ENCODE measurements around the gene MRPL27.
"Not testable (repeated sequence)": the region's sequence is repeated elsewhere in the genome, so short reads cannot be mapped to it uniquely, and the experiment has no call there.

Gene MRPL27

GRCh38 chr17:50372758-50373556 is at the start of gene MRPL27, which contains the start of gene EME1:
Gene MRPL27, minus strand, starts transcription at chr17:50373184. Its CDS starts 14 bp downstream, at chr17:50373170.
Gene EME1, plus strand, starts transcription at chr17:50373229. Its CDS starts 1,980 bp downstream, at chr17:50375209.
- no peak for TF ChIP-seq Cebpa-rat (IDR thresholded peaks at IDR 0.05)
- Histone ChIP-seq H3K36me3 (peaks cover 32 to 69% (median 49%) of the 10 kb centered on the region in 11 experiments), H3K4me3 (peak within 1 kb of the TSS; percentile 61 to 81 (median 74)), H3K27ac (peak within 1 kb of the TSS; percentile 91 to 98 (median 95)), H3K9me3 (replicated peaks in 1 of 11) (no peaks in the 10 kb centered on the region), H3K27me3 (no peaks in the 10 kb centered on the region), H3K4me1 (peaks cover 19 to 26% (median 22%) of the 10 kb centered on the region in 10 experiments), H3K9ac (peak within 1 kb of the TSS; percentile 88 to 97 (median 93)), H3K4me2 (peak within 1 kb of the TSS; percentile 82 to 97 (median 91)), H4K20me1 (peaks cover 0 to 30% (median 0%) of the 10 kb centered on the region in 11 experiments; a peak in 5 of 22 replicates)

GRCh38 chr17:50422738-50423137 is 49.8 kb upstream of the MRPL27 start:
- H3K36me3 ChIP-seq: no peaks in the 10 kb centered on the region; a peak in 1 of 22 replicates
- no peak overlapping the region for H3K9ac ChIP-seq
- no peak overlapping the region for H3K4me3 ChIP-seq
- peaks cover 55 to 68% (median 60%) of the 10 kb centered on the region in 10 experiments for H3K4me1 ChIP-seq
- peak overlapping the region in 2 of 11 experiments; percentile 99; a peak in 1 of 22 replicates for H3K4me2 ChIP-seq
- TF ChIP-seq Cebpa-rat (IDR thresholded peaks at IDR 0.05): no peak
- H3K27me3 ChIP-seq: no peaks in the 10 kb centered on the region
- H4K20me1 ChIP-seq: no peaks in the 10 kb centered on the region; a peak in 1 of 22 replicates
- H3K27ac ChIP-seq: no peak overlapping the region; a peak in 1 of 22 replicates
- peaks cover 0 to 22% (median 17%) of the 10 kb centered on the region in 11 experiments; a peak in 19 of 22 replicates for H3K9me3 ChIP-seq (replicated peaks in 1 of 11)

- Histone ChIP-seq H3K4me2 (peak overlapping the region; percentile 74 to 94 (median 84)), H4K20me1 (no peaks in the 10 kb centered on the region), H3K9ac (peak overlapping the region; percentile 55 to 79 (median 75); a peak in 21 of 22 replicates), H3K36me3 (no peaks in the 10 kb centered on the region; a peak in 1 of 22 replicates), H3K4me1 (peaks cover 43 to 56% (median 47%) of the 10 kb centered on the region in 10 experiments), H3K4me3 (peak overlapping the region; percentile 37 to 62 (median 52)), H3K27me3 (no peaks in the 10 kb centered on the region), H3K9me3 (replicated peaks in 1 of 11) (peaks cover 0 to 22% (median 17%) of the 10 kb centered on the region in 11 experiments; a peak in 19 of 22 replicates), H3K27ac (peak overlapping the region; percentile 61 to 89 (median 82))
- no peak for TF ChIP-seq Cebpa-rat (IDR thresholded peaks at IDR 0.05)
These were observed 48.5 kb upstream of the MRPL27 start for GRCh38 chr17:50421308-50422051.

GRCh38 chr17:50420419-50421112 is 47.6 kb upstream of the MRPL27 start:
- peaks cover 0 to 22% (median 17%) of the 10 kb centered on the region in 11 experiments; a peak in 19 of 22 replicates for H3K9me3 ChIP-seq (replicated peaks in 1 of 11)
- H3K27ac ChIP-seq: peak overlapping the region; percentile 61 to 89 (median 82); a peak in 20 of 22 replicates
- peak overlapping the region; percentile 37 to 62 (median 52); a peak in 15 of 20 replicates for H3K4me3 ChIP-seq
- H3K27me3 ChIP-seq: no peaks in the 10 kb centered on the region
- H4K20me1 ChIP-seq: no peaks in the 10 kb centered on the region
- H3K4me2 ChIP-seq: peak overlapping the region; percentile 74 to 94 (median 84)
- H3K9ac ChIP-seq: peak overlapping the region in 10 of 11 experiments; percentile 55 to 79 (median 75); a peak in 19 of 22 replicates
- TF ChIP-seq Cebpa-rat (IDR thresholded peaks at IDR 0.05): peak in 4 of 11 experiments; percentile 11 to 63 (median 49); a peak in 3 of 22 replicates
- no peaks in the 10 kb centered on the region; a peak in 1 of 22 replicates for H3K36me3 ChIP-seq
- peaks cover 40 to 53% (median 44%) of the 10 kb centered on the region in 10 experiments for H3K4me1 ChIP-seq

- not testable (repeated sequence) for H3K9ac ChIP-seq, H3K27me3 ChIP-seq, H3K27ac ChIP-seq, H3K4me3 ChIP-seq, H3K36me3 ChIP-seq, H4K20me1 ChIP-seq, H3K4me2 ChIP-seq
- peaks cover 30 to 44% (median 35%) of the 10 kb centered on the region in 10 experiments for H3K4me1 ChIP-seq
- H3K9me3 ChIP-seq (replicated peaks in 1 of 11): peaks cover 0 to 22% (median 17%) of the 10 kb centered on the region in 11 experiments; a peak in 19 of 22 replicates
These were observed 46.6 kb upstream of the MRPL27 start for GRCh38 chr17:50419577-50419976.

- H3K4me1 ChIP-seq: no peaks in the 10 kb centered on the region; a peak in 1 of 20 replicates
- no peak for TF ChIP-seq Cebpa-rat (IDR thresholded peaks at IDR 0.05)
- peaks cover 0 to 14% (median 14%) of the 10 kb centered on the region in 11 experiments; a peak in 19 of 22 replicates for H3K9me3 ChIP-seq (replicated peaks in 1 of 11)
- no peak overlapping the region for H3K4me2 ChIP-seq
- no peak overlapping the region for H3K27ac ChIP-seq
- no peaks in the 10 kb centered on the region; a peak in 1 of 22 replicates for H3K36me3 ChIP-seq
- H3K27me3 ChIP-seq: no peaks in the 10 kb centered on the region
- H4K20me1 ChIP-seq: no peaks in the 10 kb centered on the region
- H3K9ac ChIP-seq: no peak overlapping the region
- H3K4me3 ChIP-seq: no peak overlapping the region
These were observed 41.8 kb upstream of the MRPL27 start for GRCh38 chr17:50414808-50415207.

GRCh38 chr17:50412188-50412732 is 39.3 kb upstream of the MRPL27 start:
- no peaks in the 10 kb centered on the region for H4K20me1 ChIP-seq
- no peaks in the 10 kb centered on the region for H3K36me3 ChIP-seq
- no peak overlapping the region for H3K9ac ChIP-seq
- no peak for TF ChIP-seq Cebpa-rat (IDR thresholded peaks at IDR 0.05)
- H3K4me2 ChIP-seq: no peak overlapping the region
- H3K27me3 ChIP-seq: no peaks in the 10 kb centered on the region
- H3K27ac ChIP-seq: no peak overlapping the region
- no peaks in the 10 kb centered on the region for H3K9me3 ChIP-seq (replicated peaks in 1 of 11)
- H3K4me1 ChIP-seq: no peaks in the 10 kb centered on the region; a peak in 1 of 20 replicates
- no peak overlapping the region for H3K4me3 ChIP-seq

GRCh38 chr17:50407921-50408320 is 34.9 kb upstream of the MRPL27 start:
- Histone ChIP-seq H3K9ac (no peak overlapping the region), H4K20me1 (no peaks in the 10 kb centered on the region), H3K9me3 (replicated peaks in 1 of 11) (no peaks in the 10 kb centered on the region), H3K4me2 (no peak overlapping the region), H3K27me3 (no peaks in the 10 kb centered on the region), H3K36me3 (no peaks in the 10 kb centered on the region), H3K27ac (no peak overlapping the region), H3K4me1 (no peaks in the 10 kb centered on the region), H3K4me3 (no peak overlapping the region)
- no peak for TF ChIP-seq Cebpa-rat (IDR thresholded peaks at IDR 0.05)

All from BLaER1 treated with 17β-estradiol and CSF1 and Interleukin-3, amounts not matched to agents 10 nM and 100 nM (cell line).